Neural cell (in vitro differentiated cells): ENCODE data around the gene NADK. TPM values are rescaled to one million over a fixed set of nuclear protein-coding genes. Genes with fewer than 3 reads are reported as not detected.

Source experiments
- H2AFZ ChIP-seq: fragments of 200-600, 300-800 bp; sonication (generic), shearing (Covaris generic); 2 replicates; pipeline ENCODE4 v1.6.0; 2014; ENCODE audit warnings: low read depth, mild to moderate bottlenecking, antibody characterized with exemption, low read length, moderate library complexity
- H3F3A ChIP-seq: fragments of 200-600 bp; shearing (Covaris generic); 2 replicates; pipeline ENCODE4 v1.6.1; 2016; ENCODE audit warnings: mild to moderate bottlenecking, moderate library complexity, mixed read lengths, antibody characterized with exemption, low read length; ENCODE audit not compliant: insufficient read depth, poor library complexity, severe bottlenecking
- H3K27ac ChIP-seq: fragments of 200-600, 300-800 bp; sonication (generic), shearing (Covaris generic); 2 replicates; pipeline ENCODE4 v1.5.1; 2014; ENCODE audit warnings: mild to moderate bottlenecking, low read length, moderate library complexity
- H3K27me3 ChIP-seq: fragments of 300-800, 200-600 bp; sonication (generic), shearing (Covaris generic); 2 replicates; pipeline ENCODE4 v1.6.0; 2014; ENCODE audit warnings: mild to moderate bottlenecking, low read depth, low read length, moderate library complexity; ENCODE audit not compliant: insufficient read depth
- H3K36me3 ChIP-seq: fragments of 300-800, 200-600 bp; sonication (generic), shearing (Covaris generic); 2 replicates; pipeline ENCODE4 v1.5.1; 2014; ENCODE audit warnings: mild to moderate bottlenecking, antibody characterized with exemption, low read length, moderate library complexity; ENCODE audit not compliant: insufficient read depth
- H3K4me2 ChIP-seq: fragments of 300-800, 200-600 bp; sonication (generic), shearing (Covaris generic); 2 replicates; pipeline ENCODE4 v1.6.0; 2014; ENCODE audit warnings: mild to moderate bottlenecking, low read length
- H3K4me3 ChIP-seq: fragments of 300-800, 200-600 bp; sonication (generic), shearing (Covaris generic); 2 replicates; pipeline ENCODE4 v1.5.1; 2014; ENCODE audit warnings: mild to moderate bottlenecking, low read length, moderate library complexity
- H3K79me2 ChIP-seq: fragments of 200-600 bp; shearing (Covaris generic); replicated peaks from 2 replicates; pipeline ENCODE4 v1.6.0; 2014; ENCODE audit warnings: mild to moderate bottlenecking, low read length, moderate library complexity; ENCODE audit not compliant: insufficient read depth
- H3K9ac ChIP-seq: fragments of 300-800, 200-600 bp; sonication (generic), shearing (Covaris generic); 2 replicates; pipeline ENCODE4 v1.6.1; 2016; ENCODE audit warnings: mild to moderate bottlenecking, low read length, mixed read lengths
- H3K9me2 ChIP-seq: fragments of 200-600 bp; shearing (Covaris generic); 2 replicates; pipeline ENCODE4 v1.6.1; 2016; ENCODE audit warnings: mild to moderate bottlenecking, low read length, mixed read lengths; ENCODE audit not compliant: insufficient read depth
- H3K9me3 ChIP-seq: fragments of 200-600, 300-800 bp; sonication (generic), shearing (Covaris generic); 2 replicates; pipeline ENCODE4 v1.6.1; 2016; ENCODE audit warnings: mild to moderate bottlenecking, mixed run types, low read length, moderate library complexity, mixed read lengths
- H4K20me1 ChIP-seq: fragments of 200-600 bp; shearing (Covaris generic); 2 replicates; pipeline ENCODE4 v1.6.1; 2016; ENCODE audit warnings: mild to moderate bottlenecking, mixed run types; ENCODE audit not compliant: insufficient read depth
- EP300 ChIP-seq: fragments of 450-650 bp; conservative IDR thresholded peaks from 2 replicates; pipeline ENCODE4 v1.6.1; 2014; ENCODE audit warnings: antibody characterized with exemption, mild to moderate bottlenecking, moderate library complexity; ENCODE audit not compliant: poor library complexity, severe bottlenecking
- EZH2 ChIP-seq: fragments of 200-600, 300-800 bp; shearing (Covaris generic), sonication (generic); IDR thresholded peaks from 2 replicates; pipeline ENCODE4 v1.6.1; 2014; ENCODE audit warnings: antibody characterized with exemption, low read length, borderline replicate concordance, mild to moderate bottlenecking; ENCODE audit not compliant: insufficient read depth, poor library complexity, severe bottlenecking
- MXI1 ChIP-seq: fragments of 450-650 bp; conservative IDR thresholded peaks from 2 replicates; pipeline ENCODE4 v1.6.1; 2014; ENCODE audit warnings: antibody characterized with exemption, mild to moderate bottlenecking; ENCODE audit not compliant: poor library complexity, severe bottlenecking
- POLR2AphosphoS5 ChIP-seq: IDR thresholded peaks from 2 replicates; pipeline ENCODE4 v1.6.1; 2012
- RAD21 ChIP-seq: fragments of 450-650 bp; conservative IDR thresholded peaks from 2 replicates; pipeline ENCODE4 v1.6.1; 2014; ENCODE audit warnings: antibody characterized with exemption, mild to moderate bottlenecking, moderate library complexity
- SMC3 ChIP-seq: fragments of 450-650 bp; conservative IDR thresholded peaks from 2 replicates; pipeline ENCODE4 v1.6.1; 2014; ENCODE audit warnings: antibody characterized with exemption, mild to moderate bottlenecking, moderate library complexity; ENCODE audit not compliant: poor library complexity
- TAF1 ChIP-seq: IDR thresholded peaks from 2 replicates; pipeline ENCODE4 v1.6.1; 2012; ENCODE audit warnings: low read depth
- polyA plus RNA-seq: library from polyadenylated mRNA; depleted of rRNA; stranded (reverse); fragments of >200 nt; gene quantifications from 2 replicates; pipeline ENCODE4 v1.2.3, GENCODE V29; 2014
- TF ChIP-seq, protein P1 (sequence below): fragments of 450-650 bp; IDR thresholded peaks from 2 replicates; pipeline ENCODE4 v1.5.1; 2014; ENCODE audit warnings: antibody characterized with exemption, mild to moderate bottlenecking, moderate library complexity; ENCODE audit not compliant: poor library complexity, severe bottlenecking
- TF ChIP-seq, protein P2 (sequence below): IDR thresholded peaks from 2 replicates; pipeline ENCODE4 v1.6.1; 2012; ENCODE audit warnings: borderline replicate concordance

Gene NADK
- polyA plus RNA-seq, 1 donor from 2014 or later, result 38.5 TPM

DNA sequence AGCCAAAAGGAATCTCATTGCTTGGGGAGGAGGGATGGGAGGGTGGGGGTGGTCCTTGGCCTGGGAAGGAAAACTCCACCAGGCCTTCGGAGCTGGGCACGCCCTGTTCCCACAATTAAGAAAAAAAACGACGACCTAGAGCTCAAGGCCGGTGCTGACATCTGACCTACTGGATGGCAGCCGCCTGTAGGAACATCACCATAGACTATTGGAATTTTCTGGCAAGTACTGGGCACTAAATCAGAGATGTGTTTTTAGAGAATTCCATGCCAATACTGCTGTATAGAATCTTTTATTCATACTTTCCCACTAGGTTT, 729 bp downstream of the NADK start:
- H2AFZ ChIP-seq, result no peak overlapping the region
- H3K27me3 ChIP-seq, result peaks cover 2% of the 10 kb centered on the region
- no peaks in the 10 kb centered on the region for H3K36me3 ChIP-seq
- no peaks in the 10 kb centered on the region for H4K20me1 ChIP-seq
- peaks cover 16% of the 10 kb centered on the region for H3K79me2 ChIP-seq
- no peaks in the 10 kb centered on the region for H3K9me2 ChIP-seq
- TF ChIP-seq TAF1 (no peak), SMC3 (no peak), RAD21 (no peak), POLR2AphosphoS5 (no peak), EZH2 (no peak), EP300 (no peak), MXI1 (no peak)
- TF ChIP-seq, protein P1, sequence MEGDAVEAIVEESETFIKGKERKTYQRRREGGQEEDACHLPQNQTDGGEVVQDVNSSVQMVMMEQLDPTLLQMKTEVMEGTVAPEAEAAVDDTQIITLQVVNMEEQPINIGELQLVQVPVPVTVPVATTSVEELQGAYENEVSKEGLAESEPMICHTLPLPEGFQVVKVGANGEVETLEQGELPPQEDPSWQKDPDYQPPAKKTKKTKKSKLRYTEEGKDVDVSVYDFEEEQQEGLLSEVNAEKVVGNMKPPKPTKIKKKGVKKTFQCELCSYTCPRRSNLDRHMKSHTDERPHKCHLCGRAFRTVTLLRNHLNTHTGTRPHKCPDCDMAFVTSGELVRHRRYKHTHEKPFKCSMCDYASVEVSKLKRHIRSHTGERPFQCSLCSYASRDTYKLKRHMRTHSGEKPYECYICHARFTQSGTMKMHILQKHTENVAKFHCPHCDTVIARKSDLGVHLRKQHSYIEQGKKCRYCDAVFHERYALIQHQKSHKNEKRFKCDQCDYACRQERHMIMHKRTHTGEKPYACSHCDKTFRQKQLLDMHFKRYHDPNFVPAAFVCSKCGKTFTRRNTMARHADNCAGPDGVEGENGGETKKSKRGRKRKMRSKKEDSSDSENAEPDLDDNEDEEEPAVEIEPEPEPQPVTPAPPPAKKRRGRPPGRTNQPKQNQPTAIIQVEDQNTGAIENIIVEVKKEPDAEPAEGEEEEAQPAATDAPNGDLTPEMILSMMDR, result no peak
- TF ChIP-seq, protein P2, sequence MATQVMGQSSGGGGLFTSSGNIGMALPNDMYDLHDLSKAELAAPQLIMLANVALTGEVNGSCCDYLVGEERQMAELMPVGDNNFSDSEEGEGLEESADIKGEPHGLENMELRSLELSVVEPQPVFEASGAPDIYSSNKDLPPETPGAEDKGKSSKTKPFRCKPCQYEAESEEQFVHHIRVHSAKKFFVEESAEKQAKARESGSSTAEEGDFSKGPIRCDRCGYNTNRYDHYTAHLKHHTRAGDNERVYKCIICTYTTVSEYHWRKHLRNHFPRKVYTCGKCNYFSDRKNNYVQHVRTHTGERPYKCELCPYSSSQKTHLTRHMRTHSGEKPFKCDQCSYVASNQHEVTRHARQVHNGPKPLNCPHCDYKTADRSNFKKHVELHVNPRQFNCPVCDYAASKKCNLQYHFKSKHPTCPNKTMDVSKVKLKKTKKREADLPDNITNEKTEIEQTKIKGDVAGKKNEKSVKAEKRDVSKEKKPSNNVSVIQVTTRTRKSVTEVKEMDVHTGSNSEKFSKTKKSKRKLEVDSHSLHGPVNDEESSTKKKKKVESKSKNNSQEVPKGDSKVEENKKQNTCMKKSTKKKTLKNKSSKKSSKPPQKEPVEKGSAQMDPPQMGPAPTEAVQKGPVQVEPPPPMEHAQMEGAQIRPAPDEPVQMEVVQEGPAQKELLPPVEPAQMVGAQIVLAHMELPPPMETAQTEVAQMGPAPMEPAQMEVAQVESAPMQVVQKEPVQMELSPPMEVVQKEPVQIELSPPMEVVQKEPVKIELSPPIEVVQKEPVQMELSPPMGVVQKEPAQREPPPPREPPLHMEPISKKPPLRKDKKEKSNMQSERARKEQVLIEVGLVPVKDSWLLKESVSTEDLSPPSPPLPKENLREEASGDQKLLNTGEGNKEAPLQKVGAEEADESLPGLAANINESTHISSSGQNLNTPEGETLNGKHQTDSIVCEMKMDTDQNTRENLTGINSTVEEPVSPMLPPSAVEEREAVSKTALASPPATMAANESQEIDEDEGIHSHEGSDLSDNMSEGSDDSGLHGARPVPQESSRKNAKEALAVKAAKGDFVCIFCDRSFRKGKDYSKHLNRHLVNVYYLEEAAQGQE, result no peak
- peak overlapping the region; percentile 96 for H3K4me3 ChIP-seq
- peak overlapping the region; percentile 41 for H3K4me2 ChIP-seq
- H3K9ac ChIP-seq, result peak overlapping the region; percentile 70
- H3K9me3 ChIP-seq, result no peaks in the 10 kb centered on the region
- H3F3A ChIP-seq, result no peaks in the 10 kb centered on the region
- no peak overlapping the region for H3K27ac ChIP-seq

DNA sequence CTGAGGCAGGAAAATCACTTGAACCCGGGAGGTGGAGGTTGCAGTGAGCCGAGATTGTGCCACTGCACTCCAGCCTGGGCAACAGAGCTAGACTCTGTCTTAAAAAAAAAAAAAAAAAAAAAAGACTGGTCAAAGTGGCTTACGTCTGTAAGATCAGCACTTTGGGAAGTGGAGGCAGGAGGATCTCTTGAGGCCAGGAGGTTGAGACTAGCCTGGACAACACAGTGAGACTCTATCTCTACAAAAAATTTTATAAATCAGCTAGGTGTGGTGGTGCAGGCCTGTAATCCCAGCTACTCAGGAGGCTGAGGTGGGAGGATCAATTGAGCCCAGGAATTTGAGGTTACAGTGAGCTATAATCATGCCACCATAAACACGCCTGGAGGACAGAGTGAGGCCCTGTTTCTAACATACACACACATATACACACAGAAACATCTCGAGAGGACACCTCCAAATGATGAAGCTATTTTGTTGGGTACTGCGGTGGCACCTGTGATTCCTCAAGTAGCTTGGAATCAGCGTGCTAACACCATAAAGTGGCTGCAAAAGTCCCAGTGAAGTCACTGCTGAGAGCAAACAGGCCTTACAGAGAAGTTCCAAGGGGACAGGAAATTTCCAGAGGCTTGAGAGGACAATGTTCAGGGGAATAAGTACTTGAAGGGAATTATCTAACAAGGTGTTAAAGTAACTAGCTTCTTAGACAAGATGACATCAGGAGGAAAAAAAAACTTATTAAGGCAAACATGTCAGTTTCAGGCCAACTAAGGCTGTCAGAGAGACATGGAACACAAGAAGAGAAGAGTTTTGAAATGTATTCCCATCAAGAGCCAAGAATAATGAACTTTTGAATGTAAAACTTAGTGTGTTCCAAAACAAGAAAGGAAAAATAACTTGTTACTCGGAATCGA, 1.3 kb downstream of the NADK start:
- no peak overlapping the region for H3K27ac ChIP-seq
- peaks cover 16% of the 10 kb centered on the region for H3K79me2 ChIP-seq
- no peak for TF ChIP-seq POLR2AphosphoS5
- no peak for TF ChIP-seq EP300
- TF ChIP-seq, protein P2, result no peak
- no peak for TF ChIP-seq SMC3
- no peak for TF ChIP-seq MXI1
- no peak for TF ChIP-seq EZH2
- TF ChIP-seq, protein P1, result no peak
- no peak for TF ChIP-seq RAD21
- no peak for TF ChIP-seq TAF1
- no peaks in the 10 kb centered on the region for H3K9me2 ChIP-seq
- peak overlapping the region; percentile 70 for H3K9ac ChIP-seq
- peaks cover 2% of the 10 kb centered on the region for H3K27me3 ChIP-seq
- H3K4me3 ChIP-seq, result peak overlapping the region; percentile 96
- no peaks in the 10 kb centered on the region for H4K20me1 ChIP-seq
- H2AFZ ChIP-seq, result no peak overlapping the region
- no peaks in the 10 kb centered on the region for H3F3A ChIP-seq
- peak overlapping the region; percentile 41 for H3K4me2 ChIP-seq
- no peaks in the 10 kb centered on the region for H3K9me3 ChIP-seq
- H3K36me3 ChIP-seq, result no peaks in the 10 kb centered on the region
